GM23338 (cell line): ENCODE results near the gene PDIA3. TPM values are rescaled to one million over a fixed set of nuclear protein-coding genes. Genes with fewer than 3 reads are reported as not detected.

Experiments used
- ATAC-seq: fragments of 200-7000 bp; cut with Tn5 transposase; 3 replicates; pipeline ENCODE4 v1.9.1; 2020
- DNase-seq: peaks from one replicate; pipeline ENCODE4 v3.0.0-alpha.2; 2015; ENCODE audit warnings: low spot score
- H2AFZ ChIP-seq: fragments of 200-600 bp; sonication (generic); 2 replicates; pipeline ENCODE4 v1.8.0; 2016; ENCODE audit warnings: antibody characterized with exemption, mild to moderate bottlenecking, moderate library complexity
- H3F3A ChIP-seq: fragments of 200-600 bp; sonication (generic); replicated peaks from 2 replicates; pipeline ENCODE4 v1.8.0; 2017; ENCODE audit warnings: antibody characterized with exemption, mixed run types, low read depth
- H3K27ac ChIP-seq: fragments of 200-600 bp; sonication (generic); 2 replicates; pipeline ENCODE4 v1.6.1; 2016; ENCODE audit warnings: low read depth
- H3K27me3 ChIP-seq: fragments of 200-600 bp; sonication (generic); 2 replicates; pipeline ENCODE4 v1.8.0; 2016; ENCODE audit warnings: mild to moderate bottlenecking, mixed run types, moderate library complexity; ENCODE audit not compliant: insufficient read depth
- H3K36me3 ChIP-seq: fragments of 200-600 bp; sonication (generic); 2 replicates; pipeline ENCODE4 v1.8.0; 2016; ENCODE audit warnings: mild to moderate bottlenecking; ENCODE audit not compliant: insufficient read depth
- H3K4me1 ChIP-seq: fragments of 200-600 bp; sonication (generic); 2 replicates; pipeline ENCODE4 v1.8.0; 2016; ENCODE audit warnings: mild to moderate bottlenecking, moderate library complexity; ENCODE audit not compliant: insufficient read depth
- H3K4me2 ChIP-seq: fragments of 200-600 bp; sonication (generic); 2 replicates; pipeline ENCODE4 v1.7.1; 2017; ENCODE audit warnings: mixed run types
- H3K4me3 ChIP-seq: fragments of 200-600 bp; sonication (generic); 2 replicates; pipeline ENCODE4 v1.6.1; 2016; ENCODE audit warnings: mixed run types
- H3K79me2 ChIP-seq: fragments of 200-600 bp; sonication (generic); replicated peaks from 2 replicates; pipeline ENCODE4 v1.8.0; 2017; ENCODE audit warnings: mild to moderate bottlenecking; ENCODE audit not compliant: insufficient read depth
- H3K9me2 ChIP-seq: fragments of 200-600 bp; sonication (generic); 2 replicates; pipeline ENCODE4 v1.8.0; 2017; ENCODE audit not compliant: insufficient read depth
- H4K20me1 ChIP-seq: fragments of 200-600 bp; sonication (generic); replicated peaks from 2 replicates; pipeline ENCODE4 v1.8.0; 2017; ENCODE audit warnings: mild to moderate bottlenecking; ENCODE audit not compliant: insufficient read depth
- H3K27ac Mint-ChIP-seq: 2 replicates; pipeline ENCODE4 v1.8.0; 2020; ENCODE audit warnings: inconsistent platforms, mild to moderate bottlenecking, moderate library complexity, mixed read lengths
- H3K27me3 Mint-ChIP-seq: 3 replicates; pipeline ENCODE4 v1.8.0; 2022; ENCODE audit warnings: low read depth, mild to moderate bottlenecking, moderate library complexity, mixed read lengths, inconsistent platforms; ENCODE audit not compliant: insufficient read depth, poor library complexity
- H3K36me3 Mint-ChIP-seq: 3 replicates; pipeline ENCODE4 v1.8.0; 2021; ENCODE audit warnings: low read depth, mild to moderate bottlenecking, inconsistent platforms, moderate library complexity, mixed read lengths
- H3K4me1 Mint-ChIP-seq: 3 replicates; pipeline ENCODE4 v1.8.0; 2020; ENCODE audit warnings: mild to moderate bottlenecking, inconsistent platforms, mixed read lengths
- H3K4me3 Mint-ChIP-seq: 3 replicates; pipeline ENCODE4 v1.8.0; 2021; ENCODE audit warnings: moderate library complexity, mild to moderate bottlenecking, inconsistent platforms, mixed read lengths
- H3K9me3 Mint-ChIP-seq: 3 replicates; pipeline ENCODE4 v1.8.0; 2020; ENCODE audit warnings: moderate library complexity, mild to moderate bottlenecking, inconsistent platforms, mixed read lengths
- CREB1 ChIP-seq: fragments of 250-450 bp; sonication (Bioruptor Pico); IDR thresholded peaks from 2 replicates; pipeline ENCODE4 v1.5.0; 2020; ENCODE audit warnings: low read depth, mild to moderate bottlenecking, moderate library complexity
- CTCF ChIP-seq, 2 experiments: fragments of 200-600 bp in 1 of 2; sonication (generic) in 1 of 2; conservative IDR thresholded peaks; 2 replicates each; pipeline versions ENCODE4 v1.5.1 to v1.6.1; 2016 to 2017; ENCODE audit warnings: antibody characterized with exemption in 2 of 2, low read depth in 2 of 2, mild to moderate bottlenecking in 2 of 2, moderate library complexity in 1 of 2
- ETS1 ChIP-seq: IDR thresholded peaks from 2 replicates; pipeline ENCODE4 v1.6.1; 2016; ENCODE audit warnings: antibody characterized with exemption
- EZH2 ChIP-seq: fragments of 200-600 bp; sonication (generic); IDR thresholded peaks from one replicate; pipeline ENCODE4 v1.8.0; 2017; ENCODE audit warnings: antibody characterized with exemption, mild to moderate bottlenecking, low read depth; ENCODE audit not compliant: unreplicated experiment
- NANOG ChIP-seq: IDR thresholded peaks from 2 replicates; pipeline ENCODE4 v1.6.1; 2016; ENCODE audit warnings: antibody characterized with exemption, borderline replicate concordance
- POLR2AphosphoS5 ChIP-seq: IDR thresholded peaks from 2 replicates; pipeline ENCODE4 v1.6.1; 2016; ENCODE audit warnings: antibody characterized with exemption, low read depth
- REST ChIP-seq: IDR thresholded peaks from one replicate; pipeline ENCODE4 v1.6.1; 2018; ENCODE audit warnings: antibody characterized with exemption; ENCODE audit not compliant: unreplicated experiment
- STAT1 ChIP-seq: IDR thresholded peaks from one replicate; pipeline ENCODE4 v1.6.1; 2016; ENCODE audit warnings: antibody characterized with exemption; ENCODE audit not compliant: unreplicated experiment
- ZNF114 ChIP-seq: fragments of 250-450 bp; sonication (Bioruptor Pico); IDR thresholded peaks from 2 replicates; pipeline ENCODE4 v1.5.0; 2020; ENCODE audit warnings: mild to moderate bottlenecking, moderate library complexity
- ZNF331 ChIP-seq: fragments of 250-450 bp; sonication (Bioruptor Pico); IDR thresholded peaks from 2 replicates; pipeline ENCODE4 v1.5.0; 2020; ENCODE audit warnings: low read depth, mild to moderate bottlenecking, moderate library complexity
- ZNF462 ChIP-seq: fragments of 250-450 bp; sonication (Bioruptor Pico); IDR thresholded peaks from 2 replicates; pipeline ENCODE4 v1.5.0; 2020; ENCODE audit warnings: mild to moderate bottlenecking, moderate library complexity
- polyA plus RNA-seq: library from polyadenylated mRNA; unstranded; fragments of >200 nt; fragmentation: Nextera tagmentation; extraction: Ambion mirVana; gene quantifications from 2 replicates; pipeline ENCODE4 v1.2.1, GENCODE V29; 2016
- total RNA-seq: library from RNA; depleted of rRNA; stranded (reverse); fragments of >200 nt; shearing (Covaris generic); gene quantifications from 2 replicates; pipeline ENCODE4 v1.2.3, GENCODE V29; 2014

The PDIA3 gene
- total and polyA plus RNA-seq, 2 experiments from 2014 or later = 363 to 631 TPM

- H3K27ac Mint-ChIP-seq = peak overlapping the region; percentile 99
- Histone ChIP-seq H3K27me3 (no peaks in the 10 kb centered on the region), H2AFZ (no peak overlapping the region), H3K79me2 (peaks cover 19% of the 10 kb centered on the region), H3K4me3 (peak overlapping the region; percentile 100), H3K9me2 (no peaks in the 10 kb centered on the region), H3K27ac (no peak overlapping the region), H3F3A (peaks cover 23% of the 10 kb centered on the region), H3K36me3 (peaks cover 21% of the 10 kb centered on the region), H3K4me2 (peak overlapping the region; percentile 95), H3K4me1 (peaks cover 23% of the 10 kb centered on the region), H4K20me1 (peaks cover 19% of the 10 kb centered on the region; the same call in 1 of the 2 replicates)
- peaks cover 57% of the 10 kb centered on the region for H3K36me3 Mint-ChIP-seq
- peaks cover 40% of the 10 kb centered on the region for H3K4me1 Mint-ChIP-seq
- ATAC-seq (no peak), DNase-seq (no peak)
- H3K27me3 Mint-ChIP-seq = peaks cover 28% of the 10 kb centered on the region
- H3K9me3 Mint-ChIP-seq = no peaks in the 10 kb centered on the region
- no peak for TF ChIP-seq NANOG
- TF ChIP-seq POLR2AphosphoS5 = no peak
- no peak for TF ChIP-seq ZNF462 (CRISPR knock-in tag)
- no peak for TF ChIP-seq EZH2
- no peak for TF ChIP-seq ETS1
- no peak for TF ChIP-seq REST
- no peak for TF ChIP-seq CREB1 (CRISPR knock-in tag)
- no peak for TF ChIP-seq ZNF114
- TF ChIP-seq ZNF331 = no peak
- TF ChIP-seq CTCF (conservative IDR thresholded peaks at IDR 0.05; ENCODE audit: low read depth in 2 of 2) = no peak
- no peak for TF ChIP-seq STAT1
- H3K4me3 Mint-ChIP-seq = peak overlapping the region; percentile 98
Observed at GRCh38 chr15:43793647-43794046, 47.4 kb downstream of the PDIA3 start.
